HUES6 (cell line): ENCODE data around the gene ZNF282.
A peak's percentile ranks its signal among the peaks of the same experiment; 100 is the strongest.
"Not testable (repeated sequence)": the region's sequence is repeated elsewhere in the genome, so short reads cannot be mapped to it uniquely, and the experiment has no call there.

Experiments used
- H3K27ac ChIP-seq: 2 replicates; pipeline ENCODE4 v1.7.0; 2013; ENCODE audit warnings: low read depth, mild to moderate bottlenecking, low read length, inconsistent platforms
- H3K27me3 ChIP-seq: 2 replicates; pipeline ENCODE4 v1.6.1; 2013; ENCODE audit warnings: low read length; ENCODE audit not compliant: control insufficient read depth, insufficient read depth
- H3K36me3 ChIP-seq: 2 replicates; pipeline ENCODE4 v1.6.1; 2013; ENCODE audit warnings: low read length; ENCODE audit not compliant: control insufficient read depth, insufficient read depth
- H3K4me1 ChIP-seq: 2 replicates; pipeline ENCODE4 v1.6.1; 2013; ENCODE audit warnings: low read length; ENCODE audit not compliant: control insufficient read depth, insufficient read depth
- H3K4me3 ChIP-seq: 2 replicates; pipeline ENCODE4 v1.5.1; 2013; ENCODE audit warnings: low read depth, low read length
- H3K9ac ChIP-seq: one replicate; pipeline ENCODE4 v1.6.1; 2013; ENCODE audit warnings: mild to moderate bottlenecking, low read length
- H3K9me3 ChIP-seq: 2 replicates; pipeline ENCODE4 v1.6.1; 2013; ENCODE audit warnings: low read depth, low read length; ENCODE audit not compliant: control insufficient read depth, insufficient read depth

ZNF282 gene

GRCh38 chr7:149256568-149256967 is 61.2 kb downstream of the ZNF282 start:
- Histone ChIP-seq H3K27ac (no peak overlapping the region), H3K36me3 (peaks cover 43% of the 10 kb centered on the region), H3K4me1 (no peaks in the 10 kb centered on the region)

GRCh38 chr7:149257146-149257545 is 61.8 kb downstream of the ZNF282 start:
- no peak overlapping the region for H3K9ac ChIP-seq
- H3K36me3 ChIP-seq, result peaks cover 38% of the 10 kb centered on the region
- H3K9me3 ChIP-seq, result no peaks in the 10 kb centered on the region
- H3K4me1 ChIP-seq, result no peaks in the 10 kb centered on the region
- H3K4me3 ChIP-seq, result no peak overlapping the region
- peaks cover 6% of the 10 kb centered on the region for H3K27me3 ChIP-seq
- no peak overlapping the region for H3K27ac ChIP-seq

More at GRCh38 chr7:149256568-149256967, 61.2 kb downstream of the ZNF282 start:
- Histone ChIP-seq H3K9ac (no peak overlapping the region), H3K9me3 (no peaks in the 10 kb centered on the region), H3K4me3 (no peak overlapping the region), H3K27me3 (peaks cover 4% of the 10 kb centered on the region)

GRCh38 chr7:149261316-149261828 is 66.0 kb downstream of the ZNF282 start:
- no peaks in the 10 kb centered on the region for H3K9me3 ChIP-seq
- peak overlapping the region; percentile 74 for H3K4me3 ChIP-seq
- H3K9ac ChIP-seq, result peak overlapping the region; percentile 90
- no peaks in the 10 kb centered on the region for H3K4me1 ChIP-seq
- H3K27me3 ChIP-seq, result peaks cover 6% of the 10 kb centered on the region
- H3K27ac ChIP-seq, result no peak overlapping the region
- H3K36me3 ChIP-seq, result peaks cover 10% of the 10 kb centered on the region

DNA sequence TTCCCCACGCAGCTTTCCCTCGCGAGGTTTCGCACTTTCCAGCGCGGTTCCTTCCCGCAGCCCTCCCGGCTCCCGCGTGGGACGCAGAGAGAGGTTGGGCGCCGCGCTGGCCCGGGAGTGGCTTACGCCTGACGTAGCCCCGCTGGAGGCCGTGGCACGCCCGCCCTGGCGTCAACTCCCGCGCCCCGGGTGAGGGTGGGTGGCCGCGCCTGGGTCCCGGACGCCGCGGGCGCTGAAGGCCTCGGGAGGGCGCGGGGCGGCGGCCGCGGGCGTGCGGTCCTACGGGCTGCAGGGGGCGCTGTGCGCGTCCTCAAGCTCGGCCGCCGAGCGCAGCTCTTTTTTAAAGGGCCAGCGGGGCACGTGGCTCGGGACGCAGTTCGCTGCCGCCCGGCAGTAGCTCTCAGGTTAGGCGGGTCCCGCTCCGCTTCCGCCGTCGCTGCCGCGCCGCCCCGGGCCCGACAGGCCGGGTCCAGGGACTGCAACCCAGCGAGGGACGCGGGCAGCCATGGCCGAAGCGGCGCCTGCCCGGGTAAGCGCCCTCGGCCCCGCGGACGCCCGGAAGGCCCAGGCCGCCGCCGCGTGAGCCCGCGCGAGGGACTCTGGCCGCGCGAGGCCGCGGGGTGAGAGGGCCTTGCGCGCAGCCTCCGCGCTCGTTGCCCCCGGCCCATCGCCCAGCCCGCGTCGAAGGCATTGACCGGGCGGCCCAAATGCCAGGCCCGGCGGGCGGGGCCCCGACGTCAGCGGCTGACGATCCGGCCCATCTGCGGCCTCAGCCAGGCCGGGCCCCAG is 66.7 kb downstream of the ZNF282 start, which contains the start of gene ZNF783:
ZNF783 (plus strand) TSS at position 368 of the 789 bp plus-strand sequence; CDS start at position 506, 138 bp downstream.
- H3K9ac ChIP-seq, result peak within 1 kb of the TSS; percentile 90
- H3K27ac ChIP-seq, result peak within 1 kb of the TSS; percentile 19; the same call in 1 of the 2 replicates
- H3K4me3 ChIP-seq, result peak within 1 kb of the TSS; percentile 74
- peaks cover 16% of the 10 kb centered on the region for H3K36me3 ChIP-seq
- H3K27me3 ChIP-seq, result peaks cover 6% of the 10 kb centered on the region
- no peaks in the 10 kb centered on the region for H3K4me1 ChIP-seq
- H3K9me3 ChIP-seq, result no peaks in the 10 kb centered on the region

DNA sequence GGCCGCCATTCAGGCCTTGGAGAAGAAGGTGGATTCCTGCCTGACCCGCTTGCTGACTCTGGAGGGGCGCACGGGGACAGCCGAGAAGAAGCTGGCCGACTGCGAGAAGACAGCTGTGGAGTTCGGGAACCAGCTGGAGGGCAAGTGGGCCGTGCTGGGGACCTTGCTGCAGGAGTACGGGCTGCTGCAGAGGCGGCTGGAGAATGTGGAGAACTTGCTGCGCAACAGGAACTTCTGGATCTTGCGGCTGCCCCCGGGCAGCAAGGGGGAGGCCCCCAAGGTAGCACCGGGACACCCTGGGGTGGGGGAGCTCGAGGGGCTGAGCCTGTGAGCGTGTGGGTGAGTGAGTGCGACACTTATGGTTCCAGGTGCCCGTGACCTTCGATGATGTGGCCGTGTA is 71.1 kb downstream of the ZNF282 start:
- H3K36me3 ChIP-seq, result peaks cover 30% of the 10 kb centered on the region
- H3K9ac ChIP-seq, result no peak overlapping the region
- peaks cover 3% of the 10 kb centered on the region for H3K27me3 ChIP-seq
- H3K9me3 ChIP-seq, result no peaks in the 10 kb centered on the region
- H3K4me3 ChIP-seq, result no peak overlapping the region
- H3K4me1 ChIP-seq, result no peaks in the 10 kb centered on the region
- no peak overlapping the region for H3K27ac ChIP-seq

DNA sequence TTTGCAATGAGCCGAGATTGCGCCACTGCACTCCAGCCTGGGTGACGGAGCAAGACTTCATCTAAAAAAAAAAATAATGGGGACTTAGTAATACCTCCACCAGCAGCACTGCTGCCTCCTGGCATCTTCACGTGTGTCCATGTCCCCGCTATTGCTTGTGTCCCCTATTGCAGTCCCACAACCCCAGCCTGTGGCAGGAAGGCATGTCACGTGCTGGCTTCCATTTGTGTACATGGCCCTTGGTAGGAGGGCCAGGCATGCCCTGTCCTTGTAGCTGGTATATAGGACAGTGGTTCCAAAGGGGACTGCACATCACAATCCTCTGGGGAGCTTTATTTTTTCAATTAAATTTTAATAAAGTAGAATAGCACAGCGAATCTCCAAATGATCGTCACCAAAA is 72.4 kb downstream of the ZNF282 start:
- Histone ChIP-seq H3K9ac (no peak overlapping the region), H3K9me3 (no peaks in the 10 kb centered on the region), H3K27ac (no peak overlapping the region), H3K4me3 (no peak overlapping the region), H3K4me1 (no peaks in the 10 kb centered on the region), H3K27me3 (no peaks in the 10 kb centered on the region), H3K36me3 (peaks cover 32% of the 10 kb centered on the region)

- H3K27ac ChIP-seq, H3K27me3 ChIP-seq, H3K9me3 ChIP-seq, H3K4me1 ChIP-seq, H3K9ac ChIP-seq, H3K4me3 ChIP-seq: not testable (repeated sequence)
- peaks cover 30% of the 10 kb centered on the region for H3K36me3 ChIP-seq
Measured at GRCh38 chr7:149274424-149274823, 79.1 kb downstream of the ZNF282 start.
